Measurements from ENCODE around the gene PRAMEF7.
"Not testable (repeated sequence)": the region's sequence is repeated elsewhere in the genome, so short reads cannot be mapped to it uniquely, and the experiment has no call there.

Gene PRAMEF7

DNA sequence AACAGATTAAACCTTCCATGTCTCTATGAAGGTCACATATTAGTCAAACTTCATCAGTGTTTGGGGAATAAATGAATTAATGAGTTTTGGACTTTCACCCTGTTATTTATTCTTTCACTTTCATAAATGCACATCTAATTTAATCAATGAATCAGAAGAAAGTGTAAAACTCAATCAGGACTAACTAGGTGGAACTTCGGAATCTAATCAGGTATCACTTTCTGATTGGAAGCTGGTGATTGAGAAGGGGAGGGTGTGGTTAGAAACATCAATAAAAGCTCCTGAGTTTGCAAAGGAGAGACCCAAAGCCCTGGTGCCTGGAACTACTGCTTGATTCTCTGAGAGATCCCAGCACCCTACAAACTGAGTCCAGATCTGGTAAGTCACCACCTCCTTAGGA lies at the start of gene PRAMEF7:
PRAMEF7 (plus strand) TSS at position 301 of the 400 bp plus-strand sequence. CDS start 1,083 bp downstream, outside the sequence.
- DNase-seq: not testable (repeated sequence)

DNA sequence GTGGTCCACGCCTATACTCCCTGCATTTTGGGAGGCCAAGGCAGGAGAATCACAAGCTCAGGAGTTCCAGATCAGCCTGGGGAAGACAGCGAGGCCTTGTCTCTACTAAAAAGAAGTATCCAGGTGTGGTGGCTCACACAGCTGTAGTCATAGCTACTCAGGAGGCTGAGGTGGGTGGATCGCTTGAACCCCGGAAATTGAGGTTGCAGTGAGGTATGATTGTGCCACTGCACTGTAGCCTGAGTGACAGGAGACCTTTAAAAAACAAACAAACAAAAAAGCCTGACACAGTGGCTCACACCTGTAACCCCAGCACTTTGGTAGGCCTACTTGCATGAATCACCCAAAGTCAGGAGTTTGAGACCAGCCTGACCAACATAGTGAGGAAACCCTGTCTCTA lies 38.0 kb upstream of the PRAMEF7 start:
- not testable (repeated sequence) for DNase-seq

DNA sequence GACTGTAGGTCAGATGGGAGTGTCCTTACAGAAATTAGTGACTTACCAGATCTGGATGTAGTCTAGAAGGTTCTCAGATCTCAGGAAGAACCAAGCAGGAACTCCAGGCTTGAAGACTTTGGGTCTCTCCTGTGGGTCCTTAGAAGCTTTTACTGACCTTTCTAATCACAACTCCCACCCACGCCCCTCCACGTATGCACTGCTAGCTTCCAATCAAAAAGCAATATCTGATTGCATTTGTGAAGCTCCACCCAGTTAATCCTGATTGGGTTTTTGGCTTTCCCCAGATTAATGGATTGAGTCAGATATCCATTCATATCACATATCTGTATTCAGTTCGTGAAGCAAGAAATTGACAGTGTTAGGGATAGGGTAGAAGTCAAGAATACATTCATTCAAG lies 30.3 kb upstream of the PRAMEF7 start, which contains the start of gene PRAMEF4:
PRAMEF4 (minus strand) TSS at position 101 of the 400 bp plus-strand sequence. CDS start 2,807 bp downstream, outside the sequence.
- DNase-seq: not testable (repeated sequence)

- DNase-seq: not testable (repeated sequence)
These were observed 18.2 kb upstream of the PRAMEF7 start, which contains the start of gene PRAMEF10 for GRCh38 chr1:12898170-12898569. PRAMEF10 (minus strand) TSS chr1:12898270; CDS start chr1:12895847, 2,423 bp downstream.

- DNase-seq: not testable (repeated sequence)
These were observed 17.2 kb upstream of the PRAMEF7 start for GRCh38 chr1:12899186-12899585.

GRCh38 chr1:12903793-12904572 lies 12.4 kb upstream of the PRAMEF7 start:
- not testable (repeated sequence) for DNase-seq

DNA sequence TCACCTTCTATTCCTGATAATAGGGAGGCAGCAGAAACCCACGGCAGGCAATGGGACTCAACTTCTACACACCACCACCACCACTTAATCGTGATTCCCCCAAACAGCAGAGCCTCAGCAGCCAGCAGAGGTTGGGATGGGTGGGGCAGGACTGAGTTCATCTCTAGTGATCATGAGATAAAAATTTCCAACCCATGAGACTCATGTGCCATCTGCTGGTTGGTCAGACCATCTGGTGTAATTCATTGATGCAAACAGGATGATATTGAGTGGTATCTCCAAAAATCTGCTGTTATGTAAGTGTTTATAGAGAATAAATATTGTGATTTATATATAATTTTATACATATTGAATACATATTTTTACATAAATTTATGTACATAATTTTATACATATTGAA lies 5.3 kb downstream of the PRAMEF7 start:
- not testable (repeated sequence) for DNase-seq

GRCh38 chr1:12924368-12924767 lies 8.0 kb downstream of the PRAMEF7 start:
- not testable (repeated sequence) for DNase-seq

DNA sequence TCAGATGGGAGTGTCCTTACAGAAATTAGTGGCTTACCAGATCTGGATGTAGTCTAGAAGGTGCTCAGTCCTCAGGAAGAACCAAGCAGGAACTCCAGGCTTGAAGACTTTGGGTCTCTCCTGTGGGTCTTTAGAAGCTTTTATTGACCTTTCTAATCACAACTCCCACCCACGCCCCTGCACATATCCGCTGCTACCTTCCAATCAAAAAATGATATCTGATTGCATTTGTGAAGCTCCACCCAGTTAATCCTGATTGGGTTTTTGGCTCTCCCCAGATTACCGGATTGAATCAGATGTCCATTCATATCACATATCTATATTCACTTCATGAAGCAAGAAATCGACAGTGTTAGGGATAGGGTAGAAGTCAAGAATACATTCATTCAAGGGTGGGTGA lies 31.1 kb downstream of the PRAMEF7 start, which contains the start of gene PRAMEF6:
PRAMEF6 (minus strand) TSS at position 101 of the 400 bp plus-strand sequence. CDS start 5,062 bp downstream, outside the sequence.
- not testable (repeated sequence) for DNase-seq
